SK-N-SH (cell line): ENCODE results near the gene MED27.

ENCODE experiments used
- EZH2phosphoT487 ChIP-seq: fragments of 200-600 bp; sonication (generic); IDR thresholded peaks from 2 replicates; pipeline ENCODE4 v1.6.1; 2017; ENCODE audit warnings: low read depth, mixed run types, mild to moderate bottlenecking, antibody characterized with exemption, moderate library complexity, borderline replicate concordance
- JUND ChIP-seq: IDR thresholded peaks from 2 replicates; pipeline ENCODE4 v1.4.0; 2012
- MXI1 ChIP-seq: IDR thresholded peaks from 2 replicates; pipeline ENCODE4 v1.6.1; 2012; ENCODE audit warnings: mild to moderate bottlenecking, low read depth, low read length, improper control_type of control experiment
- SIN3A ChIP-seq: IDR thresholded peaks from 2 replicates; pipeline ENCODE4 v1.6.1; 2012; ENCODE audit warnings: low read depth, mild to moderate bottlenecking, low read length, moderate library complexity, borderline replicate concordance
- TCF12 ChIP-seq: IDR thresholded peaks from 2 replicates; pipeline ENCODE4 v1.4.0; 2012
- TF ChIP-seq, protein P1 (sequence below): fragments of 200-600 bp; sonication (generic); IDR thresholded peaks from 2 replicates; pipeline ENCODE4 v1.6.1; 2017; ENCODE audit warnings: antibody characterized with exemption, mild to moderate bottlenecking, moderate library complexity
- TF ChIP-seq, protein P2 (sequence below): IDR thresholded peaks from 2 replicates; pipeline ENCODE4 v1.4.0; 2012; ENCODE audit warnings: low read depth, borderline replicate concordance
- TF ChIP-seq, protein P3 (sequence below): IDR thresholded peaks from 2 replicates; pipeline ENCODE4; 2012

DNA sequence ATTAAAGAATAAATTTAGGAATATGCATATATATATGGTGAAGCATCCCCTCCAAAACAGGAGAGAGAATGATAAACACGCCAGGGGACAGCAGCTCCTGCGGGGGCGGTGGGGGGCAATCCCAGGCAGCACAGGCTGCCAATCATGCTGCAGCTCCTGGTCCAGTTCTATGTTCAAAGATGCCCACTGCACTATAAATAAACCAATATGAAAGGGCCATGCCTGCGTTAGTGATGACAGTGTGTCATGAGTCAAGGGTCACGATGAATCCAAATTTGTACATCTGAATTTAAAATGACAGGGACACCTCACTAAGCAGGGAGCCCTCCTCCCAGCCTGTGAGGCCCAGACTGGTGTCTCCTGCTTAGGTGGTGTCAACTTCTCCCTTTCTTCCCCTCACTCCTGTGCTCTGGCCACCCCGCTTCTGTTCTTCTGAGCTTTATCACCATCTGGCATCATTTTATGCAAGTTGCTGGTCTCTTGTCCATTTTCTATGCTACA, 153.9 kb downstream of the MED27 start:
- TF ChIP-seq, protein P1, sequence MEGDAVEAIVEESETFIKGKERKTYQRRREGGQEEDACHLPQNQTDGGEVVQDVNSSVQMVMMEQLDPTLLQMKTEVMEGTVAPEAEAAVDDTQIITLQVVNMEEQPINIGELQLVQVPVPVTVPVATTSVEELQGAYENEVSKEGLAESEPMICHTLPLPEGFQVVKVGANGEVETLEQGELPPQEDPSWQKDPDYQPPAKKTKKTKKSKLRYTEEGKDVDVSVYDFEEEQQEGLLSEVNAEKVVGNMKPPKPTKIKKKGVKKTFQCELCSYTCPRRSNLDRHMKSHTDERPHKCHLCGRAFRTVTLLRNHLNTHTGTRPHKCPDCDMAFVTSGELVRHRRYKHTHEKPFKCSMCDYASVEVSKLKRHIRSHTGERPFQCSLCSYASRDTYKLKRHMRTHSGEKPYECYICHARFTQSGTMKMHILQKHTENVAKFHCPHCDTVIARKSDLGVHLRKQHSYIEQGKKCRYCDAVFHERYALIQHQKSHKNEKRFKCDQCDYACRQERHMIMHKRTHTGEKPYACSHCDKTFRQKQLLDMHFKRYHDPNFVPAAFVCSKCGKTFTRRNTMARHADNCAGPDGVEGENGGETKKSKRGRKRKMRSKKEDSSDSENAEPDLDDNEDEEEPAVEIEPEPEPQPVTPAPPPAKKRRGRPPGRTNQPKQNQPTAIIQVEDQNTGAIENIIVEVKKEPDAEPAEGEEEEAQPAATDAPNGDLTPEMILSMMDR: no peak
- TF ChIP-seq SIN3A (no peak), JUND (no peak), EZH2phosphoT487 (no peak), MXI1 (no peak), TCF12 (no peak)
- TF ChIP-seq, protein P2, sequence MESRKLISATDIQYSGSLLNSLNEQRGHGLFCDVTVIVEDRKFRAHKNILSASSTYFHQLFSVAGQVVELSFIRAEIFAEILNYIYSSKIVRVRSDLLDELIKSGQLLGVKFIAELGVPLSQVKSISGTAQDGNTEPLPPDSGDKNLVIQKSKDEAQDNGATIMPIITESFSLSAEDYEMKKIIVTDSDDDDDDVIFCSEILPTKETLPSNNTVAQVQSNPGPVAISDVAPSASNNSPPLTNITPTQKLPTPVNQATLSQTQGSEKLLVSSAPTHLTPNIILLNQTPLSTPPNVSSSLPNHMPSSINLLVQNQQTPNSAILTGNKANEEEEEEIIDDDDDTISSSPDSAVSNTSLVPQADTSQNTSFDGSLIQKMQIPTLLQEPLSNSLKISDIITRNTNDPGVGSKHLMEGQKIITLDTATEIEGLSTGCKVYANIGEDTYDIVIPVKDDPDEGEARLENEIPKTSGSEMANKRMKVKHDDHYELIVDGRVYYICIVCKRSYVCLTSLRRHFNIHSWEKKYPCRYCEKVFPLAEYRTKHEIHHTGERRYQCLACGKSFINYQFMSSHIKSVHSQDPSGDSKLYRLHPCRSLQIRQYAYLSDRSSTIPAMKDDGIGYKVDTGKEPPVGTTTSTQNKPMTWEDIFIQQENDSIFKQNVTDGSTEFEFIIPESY: no peak
- TF ChIP-seq, protein P3, sequence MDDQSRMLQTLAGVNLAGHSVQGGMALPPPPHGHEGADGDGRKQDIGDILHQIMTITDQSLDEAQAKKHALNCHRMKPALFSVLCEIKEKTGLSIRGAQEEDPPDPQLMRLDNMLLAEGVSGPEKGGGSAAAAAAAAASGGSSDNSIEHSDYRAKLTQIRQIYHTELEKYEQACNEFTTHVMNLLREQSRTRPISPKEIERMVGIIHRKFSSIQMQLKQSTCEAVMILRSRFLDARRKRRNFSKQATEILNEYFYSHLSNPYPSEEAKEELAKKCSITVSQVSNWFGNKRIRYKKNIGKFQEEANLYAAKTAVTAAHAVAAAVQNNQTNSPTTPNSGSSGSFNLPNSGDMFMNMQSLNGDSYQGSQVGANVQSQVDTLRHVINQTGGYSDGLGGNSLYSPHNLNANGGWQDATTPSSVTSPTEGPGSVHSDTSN: no peak
